ENCODE measurements around the gene INPP4A. TPM values are rescaled to one million over a fixed set of nuclear protein-coding genes. Genes with fewer than 3 reads are reported as not detected.

Gene INPP4A
- total and polyA plus RNA-seq, 8 donors, result 4.0 to 13.4 (median 7.3) TPM

DNA sequence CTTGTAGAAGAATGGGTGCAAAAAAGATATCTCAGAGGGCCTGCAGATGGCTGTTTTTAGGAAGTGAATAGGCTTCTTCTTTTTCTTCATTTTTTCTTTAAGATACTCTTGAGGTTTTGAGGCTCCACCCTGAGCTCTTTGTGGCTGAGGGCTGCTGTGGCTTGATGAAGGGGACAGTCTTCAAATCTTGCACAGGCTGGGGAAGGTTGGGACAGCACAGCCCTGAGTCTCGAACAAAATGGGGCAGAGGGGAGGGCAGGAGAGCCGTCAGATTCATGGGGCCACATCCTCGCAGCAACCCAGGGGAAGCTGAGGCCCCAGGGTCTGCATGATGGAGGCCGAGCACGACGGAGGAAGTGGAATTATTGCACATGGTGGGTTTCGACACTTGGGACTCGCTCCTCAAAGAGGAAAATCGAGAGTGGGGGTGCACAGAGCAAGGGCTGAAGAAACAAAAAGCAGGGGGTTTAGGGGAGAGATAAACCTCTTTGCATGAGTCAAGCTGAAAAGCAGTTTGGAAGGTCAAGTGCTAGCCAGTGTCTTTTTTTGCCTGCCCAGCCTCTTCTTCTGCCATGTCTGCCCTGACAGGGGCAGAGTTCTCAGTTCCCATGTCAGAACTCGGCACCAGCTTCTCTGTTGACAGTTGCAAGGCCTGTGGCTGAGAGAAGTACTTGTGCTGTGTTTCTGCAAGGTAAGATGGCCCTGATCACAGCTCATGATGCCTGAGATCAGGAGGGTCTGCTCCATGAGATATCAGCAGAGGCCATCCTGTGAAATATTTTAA lies 19.5 kb downstream of the INPP4A start:
- intact Hi-C loops (cut with DNase I), result no loop called here
- Histone ChIP-seq H3K4me3 (no peak overlapping the region), H3K9me3 (no peaks in the 10 kb centered on the region), H3K4me1 (peaks cover 0 to 11% (median 0%) of the 10 kb centered on the region in 3 donors), H3K36me3 (no peaks in the 10 kb centered on the region), H3K27ac (peak overlapping the region in 1 of 4 donors; percentile 36), H3K27me3 (no peaks in the 10 kb centered on the region)
- DNase-seq (peak in 1 of 6 donors; percentile 20), ATAC-seq (peak in 1 of 4 donors; percentile 21), FAIRE-seq (no peak)
- TF ChIP-seq, protein P1, sequence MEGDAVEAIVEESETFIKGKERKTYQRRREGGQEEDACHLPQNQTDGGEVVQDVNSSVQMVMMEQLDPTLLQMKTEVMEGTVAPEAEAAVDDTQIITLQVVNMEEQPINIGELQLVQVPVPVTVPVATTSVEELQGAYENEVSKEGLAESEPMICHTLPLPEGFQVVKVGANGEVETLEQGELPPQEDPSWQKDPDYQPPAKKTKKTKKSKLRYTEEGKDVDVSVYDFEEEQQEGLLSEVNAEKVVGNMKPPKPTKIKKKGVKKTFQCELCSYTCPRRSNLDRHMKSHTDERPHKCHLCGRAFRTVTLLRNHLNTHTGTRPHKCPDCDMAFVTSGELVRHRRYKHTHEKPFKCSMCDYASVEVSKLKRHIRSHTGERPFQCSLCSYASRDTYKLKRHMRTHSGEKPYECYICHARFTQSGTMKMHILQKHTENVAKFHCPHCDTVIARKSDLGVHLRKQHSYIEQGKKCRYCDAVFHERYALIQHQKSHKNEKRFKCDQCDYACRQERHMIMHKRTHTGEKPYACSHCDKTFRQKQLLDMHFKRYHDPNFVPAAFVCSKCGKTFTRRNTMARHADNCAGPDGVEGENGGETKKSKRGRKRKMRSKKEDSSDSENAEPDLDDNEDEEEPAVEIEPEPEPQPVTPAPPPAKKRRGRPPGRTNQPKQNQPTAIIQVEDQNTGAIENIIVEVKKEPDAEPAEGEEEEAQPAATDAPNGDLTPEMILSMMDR (IDR thresholded peaks at IDR 0.05), result no peak
- 85 to 95% methylated on average over 10 of the region's 10 CpGs for WGBS, 2 donors

DNA sequence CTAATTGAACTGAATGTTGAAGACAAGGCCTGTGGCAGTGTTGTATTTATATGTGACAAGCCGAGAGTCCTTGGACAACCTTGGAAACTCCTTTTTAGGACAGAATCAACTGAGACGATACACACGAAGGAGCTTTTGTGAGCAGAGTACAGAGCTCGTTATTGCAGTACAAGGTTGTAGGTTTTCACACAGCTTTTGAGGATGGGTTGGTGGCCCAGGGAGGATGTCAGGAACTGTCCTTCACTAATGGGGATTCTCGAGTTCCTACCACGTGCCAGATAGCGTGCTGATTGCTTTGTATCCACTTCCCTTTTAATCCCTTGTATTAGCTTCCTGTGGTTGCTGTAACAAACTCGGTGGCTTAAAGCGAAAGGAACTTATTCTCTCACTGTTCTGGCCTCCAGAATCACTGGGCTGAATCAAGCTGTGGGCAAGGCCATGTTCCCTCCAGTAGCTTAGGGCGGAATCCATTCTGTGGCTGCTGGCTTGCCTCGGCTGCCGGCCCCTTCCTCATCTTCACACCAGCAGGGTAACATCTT lies 20.2 kb downstream of the INPP4A start:
- 86 to 89% methylated on average over 12 of the region's 12 CpGs for WGBS, 2 donors
- Histone ChIP-seq H3K36me3 (no peaks in the 10 kb centered on the region), H3K9me3 (no peaks in the 10 kb centered on the region), H3K27ac (peak overlapping the region in 2 of 4 donors; percentile 34 to 36), H3K4me3 (no peak overlapping the region), H3K27me3 (no peaks in the 10 kb centered on the region), H3K4me1 (peaks cover 0 to 11% (median 0%) of the 10 kb centered on the region in 3 donors)
- TF ChIP-seq, protein P1 (IDR thresholded peaks at IDR 0.05), result no peak
- DNase-seq (peak in 1 of 6 donors; percentile 34), ATAC-seq (peak in 3 of 4 donors; percentile 28 to 61 (median 55)), FAIRE-seq (no peak)
- intact Hi-C loops (cut with DNase I), result no loop called here

DNA sequence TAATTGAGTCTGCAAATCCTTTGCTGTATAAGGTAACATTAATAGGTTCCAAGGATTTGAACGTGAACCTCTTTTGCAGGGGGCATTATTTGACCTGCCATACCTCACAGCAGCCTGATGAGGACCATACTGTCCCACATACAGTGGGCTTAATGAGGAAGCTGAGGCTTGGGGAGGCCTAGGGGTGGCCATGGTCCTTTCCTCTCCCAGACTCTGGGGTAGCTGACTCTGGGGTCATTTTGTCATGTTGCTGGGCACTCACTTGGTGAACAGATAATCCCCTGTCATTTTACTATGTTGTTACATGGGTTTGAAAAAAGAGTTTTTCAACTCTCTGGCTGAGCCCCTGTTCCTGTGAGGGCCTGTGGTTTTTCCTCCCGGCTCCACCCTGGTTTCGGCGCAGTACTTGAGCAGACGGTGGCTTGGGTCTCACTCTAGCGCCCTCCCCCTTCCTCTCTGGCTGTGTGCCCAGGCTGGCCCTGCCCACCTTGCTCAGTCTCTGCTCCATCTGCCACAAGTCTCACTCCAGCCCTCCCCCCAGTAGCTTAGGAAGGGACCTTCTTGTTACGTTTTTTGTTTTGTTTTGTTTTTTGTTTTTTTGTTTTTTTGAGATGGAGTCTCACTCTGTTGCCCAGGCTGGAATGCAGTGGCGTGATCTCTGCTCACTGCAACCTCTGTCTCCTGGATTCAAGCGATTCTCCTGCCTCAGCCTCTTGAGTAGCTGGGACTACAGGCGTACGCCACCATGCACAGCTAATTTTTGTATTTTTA lies 21.0 kb downstream of the INPP4A start:
- H3K36me3 ChIP-seq, result no peaks in the 10 kb centered on the region
- TF ChIP-seq, protein P1 (IDR thresholded peaks at IDR 0.05), result no peak
- WGBS, 2 donors, result 45 to 54% methylated on average over 11 of the region's 11 CpGs
- no peaks in the 10 kb centered on the region for H3K9me3 ChIP-seq
- no peaks in the 10 kb centered on the region for H3K27me3 ChIP-seq
- no peak for FAIRE-seq
- ATAC-seq, result peak; percentile 67 to 84 (median 84)
- H3K4me3 ChIP-seq, result no peak overlapping the region
- DNase-seq, result peak; percentile 47 to 79 (median 66)
- H3K4me1 ChIP-seq, result peaks cover 0 to 11% (median 0%) of the 10 kb centered on the region in 3 donors
- peak overlapping the region in 2 of 4 donors; percentile 23 to 34 for H3K27ac ChIP-seq
- intact Hi-C loops (cut with DNase I), result no loop called here

DNA sequence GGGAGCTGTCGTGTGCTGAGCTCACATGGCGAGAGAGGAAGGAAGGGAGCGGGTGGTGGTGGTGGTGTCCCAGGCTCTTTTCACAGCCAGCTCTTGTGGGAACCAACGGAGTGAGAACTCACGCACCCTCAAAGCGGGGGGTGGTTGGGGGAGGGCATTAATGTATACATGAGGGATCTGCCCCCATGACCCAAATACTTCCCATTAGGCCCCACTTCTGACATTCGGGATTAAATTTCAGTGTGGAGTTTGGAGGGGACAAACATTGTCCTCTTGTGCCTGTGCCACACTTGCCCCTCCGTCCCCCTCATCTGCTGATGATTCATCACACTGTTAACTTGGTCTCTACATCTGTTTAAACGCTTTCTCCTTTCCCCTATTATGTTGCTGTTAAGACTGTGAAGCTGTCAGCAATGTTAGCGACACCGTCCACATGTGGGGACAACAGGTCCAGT lies 22.5 kb downstream of the INPP4A start:
- 93 to 97% methylated on average over 11 of the region's 11 CpGs for WGBS, 2 donors
- Histone ChIP-seq H3K27me3 (no peaks in the 10 kb centered on the region), H3K36me3 (no peaks in the 10 kb centered on the region), H3K9me3 (no peaks in the 10 kb centered on the region), H3K27ac (no peak overlapping the region), H3K4me3 (no peak overlapping the region), H3K4me1 (peaks cover 0 to 22% (median 5%) of the 10 kb centered on the region in 3 donors)
- intact Hi-C loops (cut with DNase I), result no loop called here
- no peak for FAIRE-seq
- ATAC-seq, result no peak
- DNase-seq, result peak in 1 of 6 donors; percentile 26
- TF ChIP-seq, protein P1 (IDR thresholded peaks at IDR 0.05), result no peak

Measured in pancreas (tissue), 10 donors.